PC-3 (cell line): ENCODE results near the gene GPN2. TPM values are rescaled to one million over a fixed set of nuclear protein-coding genes. Genes with fewer than 3 reads are reported as not detected.
"Not testable (repeated sequence)": the region's sequence is repeated elsewhere in the genome, so short reads cannot be mapped to it uniquely, and the experiment has no call there.

Experiments used
- ATAC-seq: fragments of 200-7000 bp; cut with Tn5 transposase; 2 replicates; pipeline ENCODE4 v1.9.1; 2020; ENCODE audit warnings: mild to moderate bottlenecking, moderate library complexity
- BruUV-seq: library from RNA; stranded (reverse); fragments of 400-500 nt; replicated peaks from 2 replicates; lab custom pipeline; 2021; lab: Mats Ljungman, UMichigan
- CTCF ChIA-PET: fragments of 300-600 bp; sonication (Branson Sonifier 250); formaldehyde crosslinking; loops from one replicate; lab custom pipeline; 2022; ENCODE audit warnings: antibody characterized with exemption; lab: Charles Lee
- POLR2A ChIA-PET: fragments of 300-600 bp; sonication (Branson Sonifier 250); formaldehyde crosslinking; loops from one replicate; lab custom pipeline; 2022; ENCODE audit warnings: antibody characterized with exemption; ENCODE audit not compliant: unreplicated experiment; lab: Charles Lee
- DNase-seq: peaks from one replicate; pipeline ENCODE4 v3.0.0-alpha.2; 2015
- H2AFZ ChIP-seq: fragments of 300-600 bp; sonication (generic); 2 replicates; pipeline ENCODE4 v1.6.0; 2016; ENCODE audit warnings: antibody characterized with exemption, low read length
- H3F3A ChIP-seq: fragments of 300-600 bp; sonication (generic); one replicate; pipeline ENCODE4 v1.6.0; 2017; ENCODE audit warnings: antibody characterized with exemption, low read length, control low read depth, mild to moderate bottlenecking; ENCODE audit not compliant: unreplicated experiment
- H3K27ac ChIP-seq: fragments of 300-600 bp; sonication (generic); 2 replicates; pipeline ENCODE4 v1.5.1; 2016; ENCODE audit warnings: mild to moderate bottlenecking, low read length
- H3K27me3 ChIP-seq: fragments of 300-600 bp; sonication (generic); 2 replicates; pipeline ENCODE4 v1.6.1; 2016; ENCODE audit warnings: low read length, mixed read lengths
- H3K36me3 ChIP-seq: fragments of 300-600 bp; sonication (generic); 2 replicates; pipeline ENCODE4 v1.6.1; 2016; ENCODE audit warnings: low read depth, mixed run types, low read length, mixed read lengths
- H3K4me1 ChIP-seq: fragments of 300-600 bp; sonication (generic); 2 replicates; pipeline ENCODE4 v1.5.1; 2016; ENCODE audit warnings: low read length; ENCODE audit not compliant: insufficient read depth
- H3K4me2 ChIP-seq: fragments of 300-600 bp; sonication (generic); 2 replicates; pipeline ENCODE4 v1.6.0; 2016; ENCODE audit warnings: low read length
- H3K4me3 ChIP-seq: fragments of 300-600 bp; sonication (generic); 2 replicates; pipeline ENCODE4 v1.5.1; 2016; ENCODE audit warnings: mild to moderate bottlenecking, low read length, mixed read lengths
- H3K79me2 ChIP-seq: fragments of 300-600 bp; sonication (generic); 2 replicates; pipeline ENCODE4 v1.6.1; 2017; ENCODE audit warnings: low read length, mixed read lengths
- H3K9ac ChIP-seq: fragments of 300-600 bp; sonication (generic); 2 replicates; pipeline ENCODE4 v1.6.0; 2016; ENCODE audit warnings: mild to moderate bottlenecking, low read length
- H3K9me2 ChIP-seq: fragments of 300-600 bp; sonication (generic); replicated peaks from 2 replicates; pipeline ENCODE4 v1.6.1; 2016; ENCODE audit warnings: mixed run types, low read length, mixed read lengths
- H3K9me3 ChIP-seq: fragments of 300-600 bp; sonication (generic); 2 replicates; pipeline ENCODE4 v1.6.1; 2016; ENCODE audit warnings: low read length, mixed read lengths
- H4K20me1 ChIP-seq: fragments of 300-600 bp; sonication (generic); 2 replicates; pipeline ENCODE4 v1.6.1; 2016; ENCODE audit warnings: low read length, mixed read lengths
- CTCF ChIP-seq: fragments of 300-600 bp; sonication (generic); conservative IDR thresholded peaks from 2 replicates; pipeline ENCODE4 v1.5.1; 2017; ENCODE audit warnings: antibody characterized with exemption, low read depth, mild to moderate bottlenecking, low read length
- EZH2 ChIP-seq: fragments of 300-600 bp; sonication (generic); IDR thresholded peaks from one replicate; pipeline ENCODE4 v1.6.1; 2017; ENCODE audit warnings: antibody characterized with exemption, mild to moderate bottlenecking, low read length; ENCODE audit not compliant: unreplicated experiment
- EZH2phosphoT487 ChIP-seq: fragments of 300-600 bp; sonication (generic); IDR thresholded peaks from 2 replicates; pipeline ENCODE4 v1.6.1; 2018; ENCODE audit warnings: mild to moderate bottlenecking, antibody characterized with exemption, low read length, borderline replicate concordance
- intact Hi-C: fragments of 100-400 bp; cut with micrococcal nuclease; formaldehyde crosslinking; loops from 2 replicates; pipeline ENCODE4 v1.9.0; 2023
- total RNA-seq: library from RNA; depleted of rRNA; stranded (reverse); fragments of >200 nt; gene quantifications from 2 replicates; pipeline ENCODE4 v1.2.3, GENCODE V29; 2014

The GPN2 gene
- total RNA-seq, 1 experiment from 2014 or later = 24.6 TPM

- H3K4me3 ChIP-seq = no peak overlapping the region
- no peaks in the 10 kb centered on the region for H4K20me1 ChIP-seq
- no peak for DNase-seq
- no peaks in the 10 kb centered on the region for H3K27me3 ChIP-seq
- POLR2A ChIA-PET = no interaction called here
- H3K4me1 ChIP-seq = peaks cover 39% of the 10 kb centered on the region
- TF ChIP-seq EZH2phosphoT487 (no peak), EZH2 (no peak), CTCF (no peak)
- H3K9ac ChIP-seq = peak overlapping the region; percentile 72
- CTCF ChIA-PET = no interaction called here
- peak overlapping the region; percentile 50 for H3K4me2 ChIP-seq
- intact Hi-C loops = no loop called here
- no peak overlapping the region for H2AFZ ChIP-seq
- peak overlapping the region; percentile 95 for H3K27ac ChIP-seq
- ATAC-seq = no peak
- peaks cover 8% of the 10 kb centered on the region for H3F3A ChIP-seq
- no peaks in the 10 kb centered on the region for H3K9me2 ChIP-seq
- no peaks in the 10 kb centered on the region for H3K9me3 ChIP-seq
- H3K79me2 ChIP-seq = peaks cover 4% of the 10 kb centered on the region; the same call in 1 of the 2 replicates
- peaks cover 27% of the 10 kb centered on the region for H3K36me3 ChIP-seq
- BruUV-seq = no TSS peak
These were observed 41.6 kb downstream of the GPN2 start for GRCh38 chr1:26848499-26848898.

DNA sequence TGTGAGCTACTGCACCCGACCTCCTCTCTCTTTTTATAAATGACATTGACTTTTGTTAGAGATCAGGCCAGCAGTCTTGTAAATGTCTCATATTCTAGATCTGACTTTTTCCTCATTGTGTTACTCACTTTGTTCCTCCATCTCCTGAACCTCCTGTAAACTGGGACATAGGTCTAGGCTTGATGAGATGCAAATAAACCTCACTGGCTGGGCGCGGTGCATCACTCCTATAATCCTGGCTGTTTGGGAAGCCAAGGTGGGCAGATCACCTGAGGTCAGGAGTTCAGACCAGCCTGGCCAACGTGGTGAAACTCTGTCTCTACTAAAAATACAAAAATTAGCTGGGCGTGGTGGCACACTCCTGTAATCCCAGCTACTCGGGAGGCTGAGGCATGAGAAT lies 42.3 kb downstream of the GPN2 start:
- H3F3A ChIP-seq, intact Hi-C loops, BruUV-seq, H4K20me1 ChIP-seq, H3K27me3 ChIP-seq, H2AFZ ChIP-seq, H3K79me2 ChIP-seq, H3K9me3 ChIP-seq, CTCF ChIA-PET, H3K4me3 ChIP-seq, H3K9me2 ChIP-seq: not testable (repeated sequence)
- DNase-seq (peak; percentile 31), ATAC-seq (0 out of 2 replicates have a peak, but pooled peaks have one; percentile 23)
- peak overlapping the region; percentile 95 for H3K27ac ChIP-seq
- POLR2A ChIA-PET = interaction anchor here (0.6 kb wide), 1 partner anchor 60 kb away, joined by 14 read pairs; the partner anchor contains the start of gene PIGV
- H3K36me3 ChIP-seq = peaks cover 26% of the 10 kb centered on the region
- peaks cover 34% of the 10 kb centered on the region for H3K4me1 ChIP-seq
- peak overlapping the region; percentile 72 for H3K9ac ChIP-seq
- peak overlapping the region; percentile 50; the same call in 1 of the 2 replicates for H3K4me2 ChIP-seq

GRCh38 chr1:26844424-26845196 lies 45.5 kb downstream of the GPN2 start:
- Histone ChIP-seq H3K4me2 (no peak overlapping the region), H3K4me1 (peaks cover 25% of the 10 kb centered on the region), H2AFZ (no peak overlapping the region), H3K27ac (no peak overlapping the region), H3K36me3 (peaks cover 3% of the 10 kb centered on the region; the same call in 1 of the 2 replicates), H3K9me2 (no peaks in the 10 kb centered on the region), H4K20me1 (no peaks in the 10 kb centered on the region), H3K27me3 (no peaks in the 10 kb centered on the region), H3K9me3 (no peaks in the 10 kb centered on the region), H3K9ac (no peak overlapping the region), H3K79me2 (peaks cover 4% of the 10 kb centered on the region; the same call in 1 of the 2 replicates), H3F3A (peaks cover 8% of the 10 kb centered on the region), H3K4me3 (no peak overlapping the region)
- intact Hi-C loops = no loop called here
- ATAC-seq (no peak), DNase-seq (no peak)
- TF ChIP-seq CTCF = no peak
- no peak for TF ChIP-seq EZH2
- no peak for TF ChIP-seq EZH2phosphoT487
- no TSS peak for BruUV-seq
- ChIA-PET POLR2A (no interaction called here), CTCF (no interaction called here)
